ENCODE data around the gene TMEM140.
"Not testable (repeated sequence)": the region's sequence is repeated elsewhere in the genome, so short reads cannot be mapped to it uniquely, and the experiment has no call there.

Gene TMEM140

GRCh38 chr7:135195968-135196629 lies 48.2 kb downstream of the TMEM140 start:
- no peak for DNase-seq

GRCh38 chr7:135197343-135197742 lies 49.5 kb downstream of the TMEM140 start:
- no peak for DNase-seq

GRCh38 chr7:135197906-135198655 lies 50.2 kb downstream of the TMEM140 start:
- no peak for DNase-seq

- no peak for DNase-seq
Observed at GRCh38 chr7:135199439-135199838, 51.6 kb downstream of the TMEM140 start.

GRCh38 chr7:135200821-135201331 lies 53.0 kb downstream of the TMEM140 start:
- no peak for DNase-seq

- no peak for DNase-seq
Observed at GRCh38 chr7:135201350-135201749, 53.5 kb downstream of the TMEM140 start.

GRCh38 chr7:135204341-135204749 lies 56.5 kb downstream of the TMEM140 start:
- no peak for DNase-seq

- DNase-seq: no peak
Observed at GRCh38 chr7:135204876-135205275, 57.0 kb downstream of the TMEM140 start.

- no peak for DNase-seq
Observed at GRCh38 chr7:135205850-135206249, 58.0 kb downstream of the TMEM140 start.

GRCh38 chr7:135206941-135207391 lies 59.1 kb downstream of the TMEM140 start:
- DNase-seq: no peak

GRCh38 chr7:135207406-135208101 lies 59.7 kb downstream of the TMEM140 start:
- DNase-seq: no peak

- DNase-seq: no peak
Observed at GRCh38 chr7:135208102-135208793, 60.4 kb downstream of the TMEM140 start.

GRCh38 chr7:135209225-135209834 lies 61.5 kb downstream of the TMEM140 start:
- DNase-seq: no peak

GRCh38 chr7:135210888-135211178 lies 63.0 kb downstream of the TMEM140 start:
- no peak for DNase-seq

GRCh38 chr7:135211179-135211945 lies 63.5 kb downstream of the TMEM140 start, which contains the start of gene WDR91:
Gene WDR91 (minus strand): TSS chr7:135211526. CDS start chr7:135211502, 24 bp downstream.
- DNase-seq: peak; percentile 78 to 87

GRCh38 chr7:135211946-135212685 lies 64.2 kb downstream of the TMEM140 start:
- DNase-seq: not testable (repeated sequence)

GRCh38 chr7:135213831-135214230 lies 66.0 kb downstream of the TMEM140 start:
- DNase-seq: no peak

- DNase-seq: no peak
Observed at GRCh38 chr7:135215180-135215579, 67.3 kb downstream of the TMEM140 start.

- no peak for DNase-seq
Observed at GRCh38 chr7:135215698-135216097, 67.8 kb downstream of the TMEM140 start.

Measured in cerebellar nuclear complex (tissue), 1 donor.